Heart right ventricle (tissue), 16 donors: Measurements from ENCODE around the gene EPN2. TPM values are rescaled to one million over a fixed set of nuclear protein-coding genes. Genes with fewer than 3 reads are reported as not detected.

Source experiments
- ATAC-seq, 8 donors: fragments of 200-7000 bp; cut with Tn5 transposase; one replicate each; pipeline ENCODE4 v1.9.1; 2020; ENCODE audit warnings: mild to moderate bottlenecking in 8 of 8, moderate library complexity in 8 of 8, moderate number of reproducible peaks in 1 of 8
- DNase-seq, 2 donors: peaks; one replicate each; pipeline ENCODE4 v3.0.0-alpha.2; 2020
- H3K27ac ChIP-seq, 10 donors: fragments of 200-600 bp; sonication (generic) in 2 of 10; one replicate each; pipeline versions ENCODE4 v1.5.0 to v1.8.0; 2020 to 2022; ENCODE audit warnings: mild to moderate bottlenecking in 3 of 10
- H3K27me3 ChIP-seq, 7 donors: fragments of 200-600 bp; one replicate each; pipeline ENCODE4 v1.8.0; 2021 to 2022; ENCODE audit warnings: mild to moderate bottlenecking in 2 of 7
- H3K36me3 ChIP-seq, 9 donors: fragments of 200-600 bp; sonication (generic) in 1 of 9; one replicate each; pipeline versions ENCODE4 v1.5.0 to v1.8.0; 2020 to 2022; ENCODE audit warnings: mild to moderate bottlenecking in 2 of 9
- H3K4me1 ChIP-seq, 9 donors: fragments of 200-600 bp; sonication (generic) in 1 of 9; one replicate each; pipeline versions ENCODE4 v1.5.0 to v1.8.0; 2020 to 2022; ENCODE audit warnings: mild to moderate bottlenecking in 4 of 9
- H3K4me3 ChIP-seq, 10 donors: fragments of 200-600 bp; sonication (generic) in 2 of 10; one replicate each; pipeline versions ENCODE4 v1.5.0 to v1.8.0; 2020 to 2022; ENCODE audit warnings: mild to moderate bottlenecking in 7 of 10, moderate library complexity in 2 of 10
- H3K9me3 ChIP-seq, 11 donors: fragments of 200-600 bp in 10 of 11; sonication (generic) in 2 of 11; one replicate each; pipeline versions ENCODE4 v1.5.0 to v1.8.0; 2013 to 2022; ENCODE audit warnings: mild to moderate bottlenecking in 2 of 11, control low read depth in 1 of 11, moderate library complexity in 1 of 11
- WGBS, 2 donors: extraction: QIAGEN DNeasy Blood & Tissue Kit; methylation state at CpG; one replicate each; pipeline ENCODE4 v1.1.7; 2013; ENCODE audit warnings: inconsistent platforms in 1 of 2; 5-methylcytosine and 5-hydroxymethylcytosine counted together
- intact Hi-C, 10 donors: fragments of 100-400 bp; cut with DNase I; formaldehyde crosslinking; loops; one replicate each; pipeline versions ENCODE4 v1.11.1 to v1.14.2; 2022
- polyA plus RNA-seq, 2 donors: library from polyadenylated mRNA; stranded (reverse); fragments of 200-250 nt; gene quantifications; one replicate each; pipeline ENCODE4 v1.2.3, GENCODE V29; 2013
- total RNA-seq, 10 donors: library from RNA; stranded (reverse); fragmentation: NEBNext Ultra II Directional in 3 of 10; extraction: Animal tissue kit (Norgen Biotek cat#: 25700) in 3 of 10; gene quantifications; one replicate each; pipeline versions ENCODE4 v1.2.1 to v1.2.4, GENCODE V29; 2021 to 2023
- TF ChIP-seq, protein P1 (sequence below), 9 donors: fragments of 200-600 bp; sonication (generic) in 2 of 9; IDR thresholded peaks; one replicate each; pipeline versions ENCODE4 v1.5.0 to v1.8.0; 2021 to 2022; ENCODE audit warnings: antibody characterized with exemption in 9 of 9, mild to moderate bottlenecking in 5 of 9, moderate library complexity in 1 of 9
- donor health status: Arrhythmogenic right ventricular cardiomyopathy.
- donor health status: ischemic (EF 13 %, LVEDD 7.1; RV severe dilation, severe dysfunction).
- donor health status: healthy with polysubstance abuse.
- donor health status: DM: no; HTN: yes; CAD: no.
- donor health status: DM: no; HTN: no; CAD: no.
- donor health status: ischemic (EF 25% LVEDD 6.9; RV normal size, moderate dysfunction).
- donor health status: ischemic (EF 25% LVEDD 5.7; RV mildly dilated, moderate dysfunction).
- donor health status: healthy.
- donor health status: DM: yes; HTN: yes; CAD: no.
- donor health status: Ischemic cardiomyopathy.
- donor health status: ischemic (EF 35%, LVEDD 5.7; RV mildly dilated, moderate dysfunction).
- donor health status: nonischemic (EF 11% LVEDD 7.7; RV severe dilation, severe dysfunction).
- donor health status: DM: yes; HTN: yes; CAD: no.
- donor health status: PGD.
- donor health status: ischemic (EF 29% LVEDD 5.4; RV normal size, mild dysfunction).
- donor health status: nonischemic (EF 23%, LVEDD 6.1; RV moderate dilation, normal function).

EPN2 gene
- total and polyA plus RNA-seq, 12 donors, result 20.0 to 83.1 (median 54.9) TPM

DNA sequence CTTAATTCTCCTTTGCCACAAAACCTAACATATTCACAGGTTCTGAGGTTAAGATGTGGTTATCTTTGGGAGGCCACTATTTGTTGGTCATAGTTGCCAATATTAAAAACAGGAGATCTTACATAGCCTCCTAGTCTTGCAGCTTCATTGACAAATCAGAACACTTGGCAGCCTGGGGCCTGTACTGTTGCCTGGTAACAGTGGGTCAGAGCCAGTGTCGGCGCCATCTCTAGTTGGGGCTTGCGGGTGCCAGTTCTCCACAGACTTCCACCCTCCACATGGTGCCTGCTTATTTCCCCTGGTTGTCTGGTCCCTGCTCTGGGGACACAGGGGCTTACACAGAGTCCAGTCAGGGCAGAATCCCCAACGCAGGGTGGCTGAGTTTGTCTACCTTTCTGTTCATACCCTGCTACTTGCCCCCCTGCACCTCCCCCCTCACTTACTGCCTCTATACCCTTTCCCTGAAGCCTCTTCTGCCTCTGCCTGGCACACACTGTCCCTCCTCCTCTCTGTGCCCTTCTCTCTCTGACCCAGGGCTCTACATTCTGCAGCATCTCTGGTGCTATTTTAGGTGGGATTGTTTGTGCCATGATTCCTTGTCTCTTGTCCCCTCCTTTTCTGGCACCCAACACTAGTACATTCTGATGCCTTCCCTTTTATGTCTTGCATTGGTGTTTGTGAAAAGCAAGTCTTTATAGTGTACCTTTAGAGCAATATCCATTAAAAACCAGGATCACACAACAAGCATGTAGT lies 13.4 kb downstream of the EPN2 start:
- TF ChIP-seq, protein P1, sequence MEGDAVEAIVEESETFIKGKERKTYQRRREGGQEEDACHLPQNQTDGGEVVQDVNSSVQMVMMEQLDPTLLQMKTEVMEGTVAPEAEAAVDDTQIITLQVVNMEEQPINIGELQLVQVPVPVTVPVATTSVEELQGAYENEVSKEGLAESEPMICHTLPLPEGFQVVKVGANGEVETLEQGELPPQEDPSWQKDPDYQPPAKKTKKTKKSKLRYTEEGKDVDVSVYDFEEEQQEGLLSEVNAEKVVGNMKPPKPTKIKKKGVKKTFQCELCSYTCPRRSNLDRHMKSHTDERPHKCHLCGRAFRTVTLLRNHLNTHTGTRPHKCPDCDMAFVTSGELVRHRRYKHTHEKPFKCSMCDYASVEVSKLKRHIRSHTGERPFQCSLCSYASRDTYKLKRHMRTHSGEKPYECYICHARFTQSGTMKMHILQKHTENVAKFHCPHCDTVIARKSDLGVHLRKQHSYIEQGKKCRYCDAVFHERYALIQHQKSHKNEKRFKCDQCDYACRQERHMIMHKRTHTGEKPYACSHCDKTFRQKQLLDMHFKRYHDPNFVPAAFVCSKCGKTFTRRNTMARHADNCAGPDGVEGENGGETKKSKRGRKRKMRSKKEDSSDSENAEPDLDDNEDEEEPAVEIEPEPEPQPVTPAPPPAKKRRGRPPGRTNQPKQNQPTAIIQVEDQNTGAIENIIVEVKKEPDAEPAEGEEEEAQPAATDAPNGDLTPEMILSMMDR (IDR thresholded peaks at IDR 0.05), result no peak
- intact Hi-C loops, result no loop called here
- DNase-seq, result peak; percentile 52 to 54
- 43 to 62% methylated on average over 4 of the region's 4 CpGs for WGBS, 2 donors
- Histone ChIP-seq H3K27ac (peak overlapping the region; percentile 70 to 88 (median 81)), H3K4me3 (peak overlapping the region in 1 of 10 donors; percentile 18), H3K36me3 (no peaks in the 10 kb centered on the region), H3K9me3 (peaks cover 0 to 6% (median 0%) of the 10 kb centered on the region in 11 donors), H3K4me1 (peaks cover 34 to 83% (median 73%) of the 10 kb centered on the region in 9 donors), H3K27me3 (no peaks in the 10 kb centered on the region)
- peak; percentile 50 to 92 (median 82) for ATAC-seq

DNA sequence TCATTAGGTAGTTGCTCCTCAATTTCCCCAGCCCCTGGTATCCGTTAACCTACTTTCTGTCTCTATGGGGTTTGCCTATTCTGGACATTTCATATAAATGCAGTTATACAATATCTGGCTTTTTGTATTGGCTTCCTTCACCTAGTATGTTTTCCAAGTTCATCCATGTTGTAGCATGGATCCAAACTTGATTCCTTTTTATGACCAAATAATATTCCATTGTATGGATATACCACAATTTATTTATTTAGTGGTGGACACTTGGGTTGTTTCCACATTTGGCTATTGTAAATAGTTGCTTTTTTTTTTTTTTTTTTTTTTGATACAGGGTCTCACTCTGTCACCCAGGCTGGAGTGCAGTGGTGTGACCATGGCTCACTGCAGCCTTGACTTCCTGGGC lies 15.9 kb downstream of the EPN2 start:
- 97 to 98% methylated on average over 1 of the region's 1 CpG for WGBS, 2 donors

DNA sequence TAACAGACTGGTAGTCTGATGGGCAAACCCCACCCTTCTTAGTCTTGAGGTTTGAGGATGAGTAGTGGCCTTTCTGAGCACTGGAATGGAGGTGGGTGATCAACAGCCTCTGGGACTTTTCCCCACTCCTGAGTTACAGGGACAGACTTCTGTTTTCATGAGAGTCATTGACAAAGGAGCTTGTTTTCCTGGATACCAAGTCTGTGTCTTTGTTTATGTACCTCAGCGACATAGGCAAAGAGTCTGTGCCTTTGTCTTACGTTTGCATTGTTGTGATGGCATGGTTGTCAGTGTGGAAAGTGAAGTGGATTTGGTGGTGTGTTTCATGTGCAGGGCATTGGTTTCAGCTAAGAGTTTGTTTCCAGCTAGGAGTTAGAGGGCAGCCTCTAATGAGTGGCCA lies 17.5 kb downstream of the EPN2 start:
- Histone ChIP-seq H3K27me3 (no peaks in the 10 kb centered on the region), H3K36me3 (no peaks in the 10 kb centered on the region), H3K9me3 (peaks cover 0 to 6% (median 0%) of the 10 kb centered on the region in 11 donors), H3K27ac (peak overlapping the region in 3 of 10 donors; percentile 19 to 36 (median 21)), H3K4me3 (no peak overlapping the region), H3K4me1 (peaks cover 10 to 85% (median 60%) of the 10 kb centered on the region in 9 donors)
- intact Hi-C loops, result no loop called here
- no peak for DNase-seq
- TF ChIP-seq, protein P1 (IDR thresholded peaks at IDR 0.05), result no peak
- 58 to 64% methylated on average over 2 of the region's 2 CpGs for WGBS, 2 donors
- ATAC-seq, result peak in 1 of 8 donors; percentile 17

More for the DNA sequence above, 15.9 kb downstream of the EPN2 start:
- TF ChIP-seq, protein P1 (IDR thresholded peaks at IDR 0.05), result no peak
- H3K9me3 ChIP-seq, result peaks cover 0 to 6% (median 0%) of the 10 kb centered on the region in 11 donors
- no peak overlapping the region for H3K4me3 ChIP-seq
- intact Hi-C loops, result no loop called here
- H3K27ac ChIP-seq, result peak overlapping the region in 1 of 10 donors; percentile 29
- no peaks in the 10 kb centered on the region for H3K36me3 ChIP-seq
- peaks cover 25 to 86% (median 69%) of the 10 kb centered on the region in 9 donors for H3K4me1 ChIP-seq
- H3K27me3 ChIP-seq, result no peaks in the 10 kb centered on the region
- DNase-seq, result no peak
- no peak for ATAC-seq

DNA sequence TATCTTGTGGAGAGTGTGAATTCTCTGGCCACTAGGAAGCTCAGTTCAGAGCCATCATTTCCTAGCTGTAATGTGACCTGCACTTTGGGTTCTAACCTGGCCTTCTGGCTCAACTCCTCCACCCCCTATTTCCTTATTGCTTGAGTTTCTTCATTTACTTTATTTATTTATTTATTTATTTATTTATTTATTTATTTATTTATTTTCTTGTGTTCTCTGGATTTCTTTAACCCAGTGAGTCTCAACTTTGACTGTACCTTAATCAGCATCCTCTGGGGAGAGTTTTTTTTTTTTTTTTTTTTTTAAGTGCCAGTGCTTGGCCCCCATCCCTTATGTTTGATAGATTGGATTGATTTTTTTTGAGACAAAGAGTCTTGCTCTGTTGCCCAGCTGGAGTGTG lies 18.1 kb downstream of the EPN2 start:
- Histone ChIP-seq H3K9me3 (peaks cover 0 to 6% (median 0%) of the 10 kb centered on the region in 11 donors), H3K4me3 (no peak overlapping the region), H3K27me3 (no peaks in the 10 kb centered on the region), H3K4me1 (peaks cover 5 to 85% (median 60%) of the 10 kb centered on the region in 9 donors), H3K36me3 (no peaks in the 10 kb centered on the region), H3K27ac (peak overlapping the region in 1 of 10 donors; percentile 21)
- no peak for ATAC-seq
- no peak for DNase-seq
- intact Hi-C loops, result no loop called here
- TF ChIP-seq, protein P1 (IDR thresholded peaks at IDR 0.05), result no peak
